Neural cell (in vitro differentiated cells): Measurements from ENCODE around the gene ABCC3. TPM values are rescaled to one million over a fixed set of nuclear protein-coding genes. Genes with fewer than 3 reads are reported as not detected.

Source experiments
- H2AFZ ChIP-seq: fragments of 200-600, 300-800 bp; sonication (generic), shearing (Covaris generic); 2 replicates; pipeline ENCODE4 v1.6.0; 2014; ENCODE audit warnings: low read depth, mild to moderate bottlenecking, antibody characterized with exemption, low read length, moderate library complexity
- H3F3A ChIP-seq: fragments of 200-600 bp; shearing (Covaris generic); 2 replicates; pipeline ENCODE4 v1.6.1; 2016; ENCODE audit warnings: mild to moderate bottlenecking, moderate library complexity, mixed read lengths, antibody characterized with exemption, low read length; ENCODE audit not compliant: insufficient read depth, poor library complexity, severe bottlenecking
- H3K27ac ChIP-seq: fragments of 200-600, 300-800 bp; sonication (generic), shearing (Covaris generic); 2 replicates; pipeline ENCODE4 v1.5.1; 2014; ENCODE audit warnings: mild to moderate bottlenecking, low read length, moderate library complexity
- H3K27me3 ChIP-seq: fragments of 300-800, 200-600 bp; sonication (generic), shearing (Covaris generic); 2 replicates; pipeline ENCODE4 v1.6.0; 2014; ENCODE audit warnings: mild to moderate bottlenecking, low read depth, low read length, moderate library complexity; ENCODE audit not compliant: insufficient read depth
- H3K36me3 ChIP-seq: fragments of 300-800, 200-600 bp; sonication (generic), shearing (Covaris generic); 2 replicates; pipeline ENCODE4 v1.5.1; 2014; ENCODE audit warnings: mild to moderate bottlenecking, antibody characterized with exemption, low read length, moderate library complexity; ENCODE audit not compliant: insufficient read depth
- H3K4me2 ChIP-seq: fragments of 300-800, 200-600 bp; sonication (generic), shearing (Covaris generic); 2 replicates; pipeline ENCODE4 v1.6.0; 2014; ENCODE audit warnings: mild to moderate bottlenecking, low read length
- H3K4me3 ChIP-seq: fragments of 300-800, 200-600 bp; sonication (generic), shearing (Covaris generic); 2 replicates; pipeline ENCODE4 v1.5.1; 2014; ENCODE audit warnings: mild to moderate bottlenecking, low read length, moderate library complexity
- H3K79me2 ChIP-seq: fragments of 200-600 bp; shearing (Covaris generic); replicated peaks from 2 replicates; pipeline ENCODE4 v1.6.0; 2014; ENCODE audit warnings: mild to moderate bottlenecking, low read length, moderate library complexity; ENCODE audit not compliant: insufficient read depth
- H3K9ac ChIP-seq: fragments of 300-800, 200-600 bp; sonication (generic), shearing (Covaris generic); 2 replicates; pipeline ENCODE4 v1.6.1; 2016; ENCODE audit warnings: mild to moderate bottlenecking, low read length, mixed read lengths
- H3K9me2 ChIP-seq: fragments of 200-600 bp; shearing (Covaris generic); 2 replicates; pipeline ENCODE4 v1.6.1; 2016; ENCODE audit warnings: mild to moderate bottlenecking, low read length, mixed read lengths; ENCODE audit not compliant: insufficient read depth
- H3K9me3 ChIP-seq: fragments of 200-600, 300-800 bp; sonication (generic), shearing (Covaris generic); 2 replicates; pipeline ENCODE4 v1.6.1; 2016; ENCODE audit warnings: mild to moderate bottlenecking, mixed run types, low read length, moderate library complexity, mixed read lengths
- H4K20me1 ChIP-seq: fragments of 200-600 bp; shearing (Covaris generic); 2 replicates; pipeline ENCODE4 v1.6.1; 2016; ENCODE audit warnings: mild to moderate bottlenecking, mixed run types; ENCODE audit not compliant: insufficient read depth
- EP300 ChIP-seq: fragments of 450-650 bp; conservative IDR thresholded peaks from 2 replicates; pipeline ENCODE4 v1.6.1; 2014; ENCODE audit warnings: antibody characterized with exemption, mild to moderate bottlenecking, moderate library complexity; ENCODE audit not compliant: poor library complexity, severe bottlenecking
- EZH2 ChIP-seq: fragments of 200-600, 300-800 bp; shearing (Covaris generic), sonication (generic); IDR thresholded peaks from 2 replicates; pipeline ENCODE4 v1.6.1; 2014; ENCODE audit warnings: antibody characterized with exemption, low read length, borderline replicate concordance, mild to moderate bottlenecking; ENCODE audit not compliant: insufficient read depth, poor library complexity, severe bottlenecking
- MXI1 ChIP-seq: fragments of 450-650 bp; conservative IDR thresholded peaks from 2 replicates; pipeline ENCODE4 v1.6.1; 2014; ENCODE audit warnings: antibody characterized with exemption, mild to moderate bottlenecking; ENCODE audit not compliant: poor library complexity, severe bottlenecking
- RAD21 ChIP-seq: fragments of 450-650 bp; conservative IDR thresholded peaks from 2 replicates; pipeline ENCODE4 v1.6.1; 2014; ENCODE audit warnings: antibody characterized with exemption, mild to moderate bottlenecking, moderate library complexity
- SMC3 ChIP-seq: fragments of 450-650 bp; conservative IDR thresholded peaks from 2 replicates; pipeline ENCODE4 v1.6.1; 2014; ENCODE audit warnings: antibody characterized with exemption, mild to moderate bottlenecking, moderate library complexity; ENCODE audit not compliant: poor library complexity
- TAF1 ChIP-seq: IDR thresholded peaks from 2 replicates; pipeline ENCODE4 v1.6.1; 2012; ENCODE audit warnings: low read depth
- polyA plus RNA-seq: library from polyadenylated mRNA; depleted of rRNA; stranded (reverse); fragments of >200 nt; gene quantifications from 2 replicates; pipeline ENCODE4 v1.2.3, GENCODE V29; 2014
- TF ChIP-seq, protein P1 (sequence below): IDR thresholded peaks from 2 replicates; pipeline ENCODE4 v1.6.1; 2012; ENCODE audit warnings: borderline replicate concordance

Gene ABCC3
- polyA plus RNA-seq, 1 donor from 2014 or later, result not detected

DNA sequence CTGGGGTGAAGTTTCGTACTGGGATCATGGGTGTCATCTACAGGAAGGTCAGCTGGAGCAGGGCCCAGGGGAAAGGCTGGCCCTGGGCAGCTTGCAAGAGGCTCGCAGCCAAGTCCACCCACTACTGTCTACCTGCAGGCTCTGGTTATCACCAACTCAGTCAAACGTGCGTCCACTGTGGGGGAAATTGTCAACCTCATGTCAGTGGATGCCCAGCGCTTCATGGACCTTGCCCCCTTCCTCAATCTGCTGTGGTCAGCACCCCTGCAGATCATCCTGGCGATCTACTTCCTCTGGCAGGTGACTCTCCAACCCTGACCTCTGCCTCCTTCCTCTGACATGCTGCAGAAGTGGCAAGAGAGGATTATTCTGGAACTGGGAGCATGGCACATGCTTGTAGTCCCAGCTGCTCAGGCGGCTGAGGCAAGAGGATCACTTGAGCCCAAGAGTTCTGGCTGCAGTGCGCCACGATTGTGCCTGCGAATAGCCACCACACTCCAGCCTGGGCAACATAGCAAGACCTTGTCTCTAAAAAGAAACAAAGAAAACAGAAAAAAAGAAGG, 29.2 kb downstream of the ABCC3 start:
- Histone ChIP-seq H3K9me2 (no peaks in the 10 kb centered on the region), H3K27ac (no peak overlapping the region), H3K9me3 (no peaks in the 10 kb centered on the region), H4K20me1 (no peaks in the 10 kb centered on the region), H3K4me2 (no peak overlapping the region), H3F3A (no peaks in the 10 kb centered on the region), H2AFZ (no peak overlapping the region), H3K27me3 (no peaks in the 10 kb centered on the region), H3K4me3 (no peak overlapping the region), H3K9ac (no peak overlapping the region), H3K36me3 (no peaks in the 10 kb centered on the region), H3K79me2 (no peaks in the 10 kb centered on the region)
- no peak for TF ChIP-seq EZH2
- no peak for TF ChIP-seq TAF1
- no peak for TF ChIP-seq EP300
- TF ChIP-seq, protein P1, sequence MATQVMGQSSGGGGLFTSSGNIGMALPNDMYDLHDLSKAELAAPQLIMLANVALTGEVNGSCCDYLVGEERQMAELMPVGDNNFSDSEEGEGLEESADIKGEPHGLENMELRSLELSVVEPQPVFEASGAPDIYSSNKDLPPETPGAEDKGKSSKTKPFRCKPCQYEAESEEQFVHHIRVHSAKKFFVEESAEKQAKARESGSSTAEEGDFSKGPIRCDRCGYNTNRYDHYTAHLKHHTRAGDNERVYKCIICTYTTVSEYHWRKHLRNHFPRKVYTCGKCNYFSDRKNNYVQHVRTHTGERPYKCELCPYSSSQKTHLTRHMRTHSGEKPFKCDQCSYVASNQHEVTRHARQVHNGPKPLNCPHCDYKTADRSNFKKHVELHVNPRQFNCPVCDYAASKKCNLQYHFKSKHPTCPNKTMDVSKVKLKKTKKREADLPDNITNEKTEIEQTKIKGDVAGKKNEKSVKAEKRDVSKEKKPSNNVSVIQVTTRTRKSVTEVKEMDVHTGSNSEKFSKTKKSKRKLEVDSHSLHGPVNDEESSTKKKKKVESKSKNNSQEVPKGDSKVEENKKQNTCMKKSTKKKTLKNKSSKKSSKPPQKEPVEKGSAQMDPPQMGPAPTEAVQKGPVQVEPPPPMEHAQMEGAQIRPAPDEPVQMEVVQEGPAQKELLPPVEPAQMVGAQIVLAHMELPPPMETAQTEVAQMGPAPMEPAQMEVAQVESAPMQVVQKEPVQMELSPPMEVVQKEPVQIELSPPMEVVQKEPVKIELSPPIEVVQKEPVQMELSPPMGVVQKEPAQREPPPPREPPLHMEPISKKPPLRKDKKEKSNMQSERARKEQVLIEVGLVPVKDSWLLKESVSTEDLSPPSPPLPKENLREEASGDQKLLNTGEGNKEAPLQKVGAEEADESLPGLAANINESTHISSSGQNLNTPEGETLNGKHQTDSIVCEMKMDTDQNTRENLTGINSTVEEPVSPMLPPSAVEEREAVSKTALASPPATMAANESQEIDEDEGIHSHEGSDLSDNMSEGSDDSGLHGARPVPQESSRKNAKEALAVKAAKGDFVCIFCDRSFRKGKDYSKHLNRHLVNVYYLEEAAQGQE, result no peak

DNA sequence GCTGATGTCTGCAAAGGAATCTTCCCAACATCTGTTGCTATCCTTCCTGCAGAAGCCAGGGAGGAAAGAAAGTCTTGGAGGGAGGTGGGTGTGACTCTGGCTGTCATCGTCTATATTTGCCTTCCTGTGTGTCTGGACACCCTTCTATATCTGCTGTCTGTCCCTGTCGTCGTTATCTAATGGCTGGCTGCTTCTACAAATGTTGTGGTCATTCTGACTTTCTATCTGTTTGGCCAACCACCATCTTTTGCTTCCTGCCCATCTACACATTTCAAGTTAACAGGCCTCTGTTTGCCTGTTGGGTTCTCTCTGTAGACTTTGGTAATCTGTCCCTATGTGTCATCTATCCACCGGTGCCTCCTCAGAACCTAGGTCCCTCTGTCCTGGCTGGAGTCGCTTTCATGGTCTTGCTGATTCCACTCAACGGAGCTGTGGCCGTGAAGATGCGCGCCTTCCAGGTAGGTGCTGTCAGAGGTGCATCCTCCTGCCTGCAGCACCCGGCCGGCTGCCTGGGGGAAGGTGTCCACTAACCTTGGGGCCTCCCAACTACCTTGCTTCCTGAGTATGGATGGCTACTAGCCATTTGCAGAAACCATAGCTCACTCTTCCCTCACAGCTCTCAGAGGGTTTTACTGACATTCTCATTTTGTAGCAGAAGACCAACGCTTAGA, 30.2 kb downstream of the ABCC3 start:
- TF ChIP-seq SMC3 (no peak), MXI1 (no peak), EP300 (no peak), EZH2 (no peak), TAF1 (no peak), RAD21 (no peak)
- TF ChIP-seq, protein P1, result no peak
- H3K9me3 ChIP-seq, result no peaks in the 10 kb centered on the region
- H3K27ac ChIP-seq, result no peak overlapping the region

More for the DNA sequence above, 30.2 kb downstream of the ABCC3 start:
- Histone ChIP-seq H3K9me2 (no peaks in the 10 kb centered on the region), H3K79me2 (no peaks in the 10 kb centered on the region), H4K20me1 (no peaks in the 10 kb centered on the region), H3K27me3 (no peaks in the 10 kb centered on the region), H3K9ac (no peak overlapping the region), H3F3A (no peaks in the 10 kb centered on the region), H3K4me3 (no peak overlapping the region), H2AFZ (no peak overlapping the region), H3K36me3 (no peaks in the 10 kb centered on the region), H3K4me2 (no peak overlapping the region)
